GM23338 (cell line): ENCODE results near the gene ZNF536. TPM values are rescaled to one million over a fixed set of nuclear protein-coding genes. Genes with fewer than 3 reads are reported as not detected.
"Not testable (repeated sequence)": the region's sequence is repeated elsewhere in the genome, so short reads cannot be mapped to it uniquely, and the experiment has no call there.

ENCODE experiments used
- ATAC-seq: fragments of 200-7000 bp; cut with Tn5 transposase; 3 replicates; pipeline ENCODE4 v1.9.1; 2020
- DNase-seq: peaks from one replicate; pipeline ENCODE4 v3.0.0-alpha.2; 2015; ENCODE audit warnings: low spot score
- H2AFZ ChIP-seq: fragments of 200-600 bp; sonication (generic); 2 replicates; pipeline ENCODE4 v1.8.0; 2016; ENCODE audit warnings: antibody characterized with exemption, mild to moderate bottlenecking, moderate library complexity
- H3F3A ChIP-seq: fragments of 200-600 bp; sonication (generic); replicated peaks from 2 replicates; pipeline ENCODE4 v1.8.0; 2017; ENCODE audit warnings: antibody characterized with exemption, mixed run types, low read depth
- H3K27ac ChIP-seq: fragments of 200-600 bp; sonication (generic); 2 replicates; pipeline ENCODE4 v1.6.1; 2016; ENCODE audit warnings: low read depth
- H3K27me3 ChIP-seq: fragments of 200-600 bp; sonication (generic); 2 replicates; pipeline ENCODE4 v1.8.0; 2016; ENCODE audit warnings: mild to moderate bottlenecking, mixed run types, moderate library complexity; ENCODE audit not compliant: insufficient read depth
- H3K36me3 ChIP-seq: fragments of 200-600 bp; sonication (generic); 2 replicates; pipeline ENCODE4 v1.8.0; 2016; ENCODE audit warnings: mild to moderate bottlenecking; ENCODE audit not compliant: insufficient read depth
- H3K4me1 ChIP-seq: fragments of 200-600 bp; sonication (generic); 2 replicates; pipeline ENCODE4 v1.8.0; 2016; ENCODE audit warnings: mild to moderate bottlenecking, moderate library complexity; ENCODE audit not compliant: insufficient read depth
- H3K4me2 ChIP-seq: fragments of 200-600 bp; sonication (generic); 2 replicates; pipeline ENCODE4 v1.7.1; 2017; ENCODE audit warnings: mixed run types
- H3K4me3 ChIP-seq: fragments of 200-600 bp; sonication (generic); 2 replicates; pipeline ENCODE4 v1.6.1; 2016; ENCODE audit warnings: mixed run types
- H3K79me2 ChIP-seq: fragments of 200-600 bp; sonication (generic); replicated peaks from 2 replicates; pipeline ENCODE4 v1.8.0; 2017; ENCODE audit warnings: mild to moderate bottlenecking; ENCODE audit not compliant: insufficient read depth
- H3K9me2 ChIP-seq: fragments of 200-600 bp; sonication (generic); 2 replicates; pipeline ENCODE4 v1.8.0; 2017; ENCODE audit not compliant: insufficient read depth
- H4K20me1 ChIP-seq: fragments of 200-600 bp; sonication (generic); replicated peaks from 2 replicates; pipeline ENCODE4 v1.8.0; 2017; ENCODE audit warnings: mild to moderate bottlenecking; ENCODE audit not compliant: insufficient read depth
- H3K27ac Mint-ChIP-seq: 2 replicates; pipeline ENCODE4 v1.8.0; 2020; ENCODE audit warnings: inconsistent platforms, mild to moderate bottlenecking, moderate library complexity, mixed read lengths
- H3K27me3 Mint-ChIP-seq: 3 replicates; pipeline ENCODE4 v1.8.0; 2022; ENCODE audit warnings: low read depth, mild to moderate bottlenecking, moderate library complexity, mixed read lengths, inconsistent platforms; ENCODE audit not compliant: insufficient read depth, poor library complexity
- H3K36me3 Mint-ChIP-seq: 3 replicates; pipeline ENCODE4 v1.8.0; 2021; ENCODE audit warnings: low read depth, mild to moderate bottlenecking, inconsistent platforms, moderate library complexity, mixed read lengths
- H3K4me1 Mint-ChIP-seq: 3 replicates; pipeline ENCODE4 v1.8.0; 2020; ENCODE audit warnings: mild to moderate bottlenecking, inconsistent platforms, mixed read lengths
- H3K4me3 Mint-ChIP-seq: 3 replicates; pipeline ENCODE4 v1.8.0; 2021; ENCODE audit warnings: moderate library complexity, mild to moderate bottlenecking, inconsistent platforms, mixed read lengths
- H3K9me3 Mint-ChIP-seq: 3 replicates; pipeline ENCODE4 v1.8.0; 2020; ENCODE audit warnings: moderate library complexity, mild to moderate bottlenecking, inconsistent platforms, mixed read lengths
- ETS1 ChIP-seq: IDR thresholded peaks from 2 replicates; pipeline ENCODE4 v1.6.1; 2016; ENCODE audit warnings: antibody characterized with exemption
- NANOG ChIP-seq: IDR thresholded peaks from 2 replicates; pipeline ENCODE4 v1.6.1; 2016; ENCODE audit warnings: antibody characterized with exemption, borderline replicate concordance
- polyA plus RNA-seq: library from polyadenylated mRNA; unstranded; fragments of >200 nt; fragmentation: Nextera tagmentation; extraction: Ambion mirVana; gene quantifications from 2 replicates; pipeline ENCODE4 v1.2.1, GENCODE V29; 2016
- total RNA-seq: library from RNA; depleted of rRNA; stranded (reverse); fragments of >200 nt; shearing (Covaris generic); gene quantifications from 2 replicates; pipeline ENCODE4 v1.2.3, GENCODE V29; 2014
- TF ChIP-seq, protein P1 (sequence below): IDR thresholded peaks from one replicate; pipeline ENCODE4 v1.6.1; 2018; ENCODE audit warnings: antibody characterized with exemption; ENCODE audit not compliant: unreplicated experiment
- TF ChIP-seq, protein P2 (sequence below), 2 experiments: fragments of 200-600 bp in 1 of 2; sonication (generic) in 1 of 2; conservative IDR thresholded peaks; 2 replicates each; pipeline versions ENCODE4 v1.5.1 to v1.6.1; 2016 to 2017; ENCODE audit warnings: antibody characterized with exemption in 2 of 2, low read depth in 2 of 2, mild to moderate bottlenecking in 2 of 2, moderate library complexity in 1 of 2

The ZNF536 gene
- total and polyA plus RNA-seq, 2 experiments from 2014 or later: 0.07 TPM; not detected in 1

GRCh38 chr19:30416375-30416774, 44.2 kb downstream of the ZNF536 start:
- Histone ChIP-seq H2AFZ (no peak overlapping the region), H3K4me2 (no peak overlapping the region), H3K4me3 (no peak overlapping the region), H3K9me2 (no peaks in the 10 kb centered on the region), H3K79me2 (no peaks in the 10 kb centered on the region), H3K36me3 (no peaks in the 10 kb centered on the region), H4K20me1 (no peaks in the 10 kb centered on the region), H3F3A (no peaks in the 10 kb centered on the region), H3K27ac (no peak overlapping the region), H3K4me1 (no peaks in the 10 kb centered on the region), H3K27me3 (no peaks in the 10 kb centered on the region)
- TF ChIP-seq, protein P1, sequence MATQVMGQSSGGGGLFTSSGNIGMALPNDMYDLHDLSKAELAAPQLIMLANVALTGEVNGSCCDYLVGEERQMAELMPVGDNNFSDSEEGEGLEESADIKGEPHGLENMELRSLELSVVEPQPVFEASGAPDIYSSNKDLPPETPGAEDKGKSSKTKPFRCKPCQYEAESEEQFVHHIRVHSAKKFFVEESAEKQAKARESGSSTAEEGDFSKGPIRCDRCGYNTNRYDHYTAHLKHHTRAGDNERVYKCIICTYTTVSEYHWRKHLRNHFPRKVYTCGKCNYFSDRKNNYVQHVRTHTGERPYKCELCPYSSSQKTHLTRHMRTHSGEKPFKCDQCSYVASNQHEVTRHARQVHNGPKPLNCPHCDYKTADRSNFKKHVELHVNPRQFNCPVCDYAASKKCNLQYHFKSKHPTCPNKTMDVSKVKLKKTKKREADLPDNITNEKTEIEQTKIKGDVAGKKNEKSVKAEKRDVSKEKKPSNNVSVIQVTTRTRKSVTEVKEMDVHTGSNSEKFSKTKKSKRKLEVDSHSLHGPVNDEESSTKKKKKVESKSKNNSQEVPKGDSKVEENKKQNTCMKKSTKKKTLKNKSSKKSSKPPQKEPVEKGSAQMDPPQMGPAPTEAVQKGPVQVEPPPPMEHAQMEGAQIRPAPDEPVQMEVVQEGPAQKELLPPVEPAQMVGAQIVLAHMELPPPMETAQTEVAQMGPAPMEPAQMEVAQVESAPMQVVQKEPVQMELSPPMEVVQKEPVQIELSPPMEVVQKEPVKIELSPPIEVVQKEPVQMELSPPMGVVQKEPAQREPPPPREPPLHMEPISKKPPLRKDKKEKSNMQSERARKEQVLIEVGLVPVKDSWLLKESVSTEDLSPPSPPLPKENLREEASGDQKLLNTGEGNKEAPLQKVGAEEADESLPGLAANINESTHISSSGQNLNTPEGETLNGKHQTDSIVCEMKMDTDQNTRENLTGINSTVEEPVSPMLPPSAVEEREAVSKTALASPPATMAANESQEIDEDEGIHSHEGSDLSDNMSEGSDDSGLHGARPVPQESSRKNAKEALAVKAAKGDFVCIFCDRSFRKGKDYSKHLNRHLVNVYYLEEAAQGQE: no peak
- TF ChIP-seq, protein P2, sequence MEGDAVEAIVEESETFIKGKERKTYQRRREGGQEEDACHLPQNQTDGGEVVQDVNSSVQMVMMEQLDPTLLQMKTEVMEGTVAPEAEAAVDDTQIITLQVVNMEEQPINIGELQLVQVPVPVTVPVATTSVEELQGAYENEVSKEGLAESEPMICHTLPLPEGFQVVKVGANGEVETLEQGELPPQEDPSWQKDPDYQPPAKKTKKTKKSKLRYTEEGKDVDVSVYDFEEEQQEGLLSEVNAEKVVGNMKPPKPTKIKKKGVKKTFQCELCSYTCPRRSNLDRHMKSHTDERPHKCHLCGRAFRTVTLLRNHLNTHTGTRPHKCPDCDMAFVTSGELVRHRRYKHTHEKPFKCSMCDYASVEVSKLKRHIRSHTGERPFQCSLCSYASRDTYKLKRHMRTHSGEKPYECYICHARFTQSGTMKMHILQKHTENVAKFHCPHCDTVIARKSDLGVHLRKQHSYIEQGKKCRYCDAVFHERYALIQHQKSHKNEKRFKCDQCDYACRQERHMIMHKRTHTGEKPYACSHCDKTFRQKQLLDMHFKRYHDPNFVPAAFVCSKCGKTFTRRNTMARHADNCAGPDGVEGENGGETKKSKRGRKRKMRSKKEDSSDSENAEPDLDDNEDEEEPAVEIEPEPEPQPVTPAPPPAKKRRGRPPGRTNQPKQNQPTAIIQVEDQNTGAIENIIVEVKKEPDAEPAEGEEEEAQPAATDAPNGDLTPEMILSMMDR (conservative IDR thresholded peaks at IDR 0.05; ENCODE audit: low read depth in 2 of 2): no peak
- TF ChIP-seq ETS1 (no peak), NANOG (no peak)
- H3K27ac Mint-ChIP-seq: no peak overlapping the region
- H3K9me3 Mint-ChIP-seq: no peaks in the 10 kb centered on the region; the same call in 2 of the 3 replicates
- ATAC-seq: no peak
- no peak for DNase-seq
- H3K27me3 Mint-ChIP-seq: peaks cover 3% of the 10 kb centered on the region
- H3K4me1 Mint-ChIP-seq: no peaks in the 10 kb centered on the region
- H3K4me3 Mint-ChIP-seq: no peak overlapping the region
- H3K36me3 Mint-ChIP-seq: no peaks in the 10 kb centered on the region

- not testable (repeated sequence) for H3K79me2 ChIP-seq, H3K4me2 ChIP-seq, H3K4me1 Mint-ChIP-seq, H4K20me1 ChIP-seq, H3K9me2 ChIP-seq, H3K27ac Mint-ChIP-seq, H3K36me3 Mint-ChIP-seq, H3F3A ChIP-seq, H3K4me3 ChIP-seq, H3K4me1 ChIP-seq, H3K9me3 Mint-ChIP-seq, H3K27ac ChIP-seq, H3K36me3 ChIP-seq, ATAC-seq, H2AFZ ChIP-seq, DNase-seq, H3K27me3 ChIP-seq, H3K4me3 Mint-ChIP-seq, H3K27me3 Mint-ChIP-seq
Measured at GRCh38 chr19:30417166-30417565, 45.0 kb downstream of the ZNF536 start.
